NK-92 (cell line): ENCODE results near the gene PGK1.
"Not testable (repeated sequence)": the region's sequence is repeated elsewhere in the genome, so short reads cannot be mapped to it uniquely, and the experiment has no call there.

Experiments
- DNase-seq: peaks from one replicate; lab custom pipeline; 2025; ENCODE audit not compliant: unreplicated experiment; lab: John Stamatoyannopoulos, UW

Gene PGK1

DNA sequence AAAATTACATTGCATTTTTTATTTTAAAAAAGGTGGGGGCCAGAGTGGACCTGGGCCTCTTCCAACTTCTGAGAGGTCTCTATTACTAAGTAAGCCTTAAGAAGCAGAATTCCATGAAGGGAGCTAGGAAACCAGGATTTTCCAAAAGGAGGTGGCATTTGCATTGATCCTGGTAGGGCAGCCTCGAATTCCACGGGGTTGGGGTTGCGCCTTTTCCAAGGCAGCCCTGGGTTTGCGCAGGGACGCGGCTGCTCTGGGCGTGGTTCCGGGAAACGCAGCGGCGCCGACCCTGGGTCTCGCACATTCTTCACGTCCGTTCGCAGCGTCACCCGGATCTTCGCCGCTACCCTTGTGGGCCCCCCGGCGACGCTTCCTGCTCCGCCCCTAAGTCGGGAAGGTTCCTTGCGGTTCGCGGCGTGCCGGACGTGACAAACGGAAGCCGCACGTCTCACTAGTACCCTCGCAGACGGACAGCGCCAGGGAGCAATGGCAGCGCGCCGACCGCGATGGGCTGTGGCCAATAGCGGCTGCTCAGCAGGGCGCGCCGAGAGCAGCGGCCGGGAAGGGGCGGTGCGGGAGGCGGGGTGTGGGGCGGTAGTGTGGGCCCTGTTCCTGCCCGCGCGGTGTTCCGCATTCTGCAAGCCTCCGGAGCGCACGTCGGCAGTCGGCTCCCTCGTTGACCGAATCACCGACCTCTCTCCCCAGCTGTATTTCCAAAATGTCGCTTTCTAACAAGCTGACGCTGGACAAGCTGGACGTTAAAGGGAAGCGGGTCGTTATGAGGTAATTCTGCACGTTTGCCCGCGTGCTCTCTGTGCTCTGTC lies at the start of gene PGK1:
Gene PGK1 (plus strand): TSS at position 626 of the 824 bp plus-strand sequence. CDS start 93 bp downstream, at position 719.
- DNase-seq: peak; percentile 42

GRCh38 chrX:78063687-78064086 lies 40.4 kb upstream of the PGK1 start:
- DNase-seq: no peak

DNA sequence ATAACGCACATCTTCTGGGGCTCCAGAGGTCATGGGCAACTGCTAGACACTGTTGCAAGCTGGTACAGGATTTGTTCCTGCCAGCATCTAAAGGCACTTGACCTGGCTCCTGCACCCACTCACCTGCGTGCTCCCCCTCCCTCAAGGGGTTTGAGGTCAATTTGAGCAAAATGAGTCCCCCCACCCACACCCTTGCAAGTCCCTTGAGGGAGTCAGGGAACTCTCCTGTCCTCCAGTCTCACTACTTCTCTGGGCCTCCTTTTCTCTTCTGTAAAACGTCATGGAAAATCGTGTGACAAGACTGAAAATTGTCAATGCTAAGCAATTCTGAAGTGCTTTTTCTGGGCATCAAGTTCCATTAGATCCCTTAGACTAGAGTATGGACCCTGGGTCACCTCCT lies 39.9 kb upstream of the PGK1 start:
- DNase-seq: no peak

- DNase-seq: not testable (repeated sequence)
Observed at GRCh38 chrX:78064698-78065601, 39.1 kb upstream of the PGK1 start.

- DNase-seq: no peak
Observed at GRCh38 chrX:78066110-78066509, 37.9 kb upstream of the PGK1 start.

- no peak for DNase-seq
Observed at GRCh38 chrX:78071331-78071730, 32.7 kb upstream of the PGK1 start.

- DNase-seq: not testable (repeated sequence)
Observed at GRCh38 chrX:78073147-78074077, 30.6 kb upstream of the PGK1 start.

DNA sequence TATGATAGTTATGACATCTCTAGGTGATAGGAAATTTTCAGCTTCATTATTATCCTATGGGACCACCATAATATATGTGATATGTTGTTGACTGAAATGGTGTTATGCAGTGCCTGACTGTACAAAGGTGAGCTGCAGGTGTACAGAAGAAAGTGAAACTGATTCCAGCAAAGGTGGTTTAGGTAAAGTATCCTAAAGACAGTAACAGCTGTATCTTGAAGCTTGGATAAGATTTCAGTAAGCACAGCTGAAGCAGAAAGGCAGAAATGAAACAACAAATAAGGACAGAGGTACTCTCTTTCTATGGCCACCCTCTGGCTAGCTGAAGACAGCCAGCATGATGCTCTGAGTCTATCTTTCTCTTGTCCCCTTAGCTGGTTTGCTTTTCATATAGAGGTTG lies 30.0 kb upstream of the PGK1 start:
- DNase-seq: no peak

- no peak for DNase-seq
Observed at GRCh38 chrX:78075787-78076389, 28.2 kb upstream of the PGK1 start.

GRCh38 chrX:78081413-78081812 lies 22.6 kb upstream of the PGK1 start:
- DNase-seq: not testable (repeated sequence)

DNA sequence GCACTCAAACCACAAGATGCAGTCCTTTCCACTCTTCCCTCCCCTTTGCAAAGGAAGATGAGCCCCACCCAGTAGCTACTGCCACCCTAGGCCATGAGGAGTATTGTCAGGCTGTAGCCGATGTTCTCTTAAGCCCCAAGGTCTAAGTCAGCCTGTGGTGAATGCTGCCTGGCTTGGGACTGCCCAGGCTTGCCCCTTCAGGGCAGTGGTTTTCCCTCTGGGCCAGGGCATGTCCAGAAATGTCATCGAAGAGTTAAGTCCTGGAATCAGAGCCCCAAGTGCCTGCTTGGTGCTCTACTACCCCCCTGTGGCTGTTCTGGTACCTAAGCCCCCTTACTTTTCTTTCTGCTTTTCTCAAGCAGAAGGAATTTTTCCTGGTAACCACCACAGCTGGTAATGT lies 11.8 kb upstream of the PGK1 start:
- DNase-seq: no peak

DNA sequence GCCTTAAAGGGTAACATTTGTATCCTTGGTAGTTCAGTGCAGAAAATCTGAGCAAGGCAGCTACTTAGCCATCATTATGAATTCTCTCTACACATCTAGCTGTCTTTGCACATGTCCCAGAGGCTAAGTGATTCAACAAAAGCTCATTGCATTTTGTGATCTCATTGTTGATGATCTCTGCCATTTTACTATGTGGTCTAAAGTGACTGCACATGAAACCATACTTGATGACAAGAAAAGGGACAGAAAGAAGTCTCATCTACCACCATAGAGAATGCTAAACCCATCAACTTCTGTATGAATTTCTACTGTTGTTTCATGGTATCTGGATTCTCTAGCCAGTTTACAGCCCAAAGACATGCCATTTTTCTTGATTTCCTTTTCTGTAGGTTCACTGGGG lies 5.9 kb upstream of the PGK1 start:
- no peak for DNase-seq

DNA sequence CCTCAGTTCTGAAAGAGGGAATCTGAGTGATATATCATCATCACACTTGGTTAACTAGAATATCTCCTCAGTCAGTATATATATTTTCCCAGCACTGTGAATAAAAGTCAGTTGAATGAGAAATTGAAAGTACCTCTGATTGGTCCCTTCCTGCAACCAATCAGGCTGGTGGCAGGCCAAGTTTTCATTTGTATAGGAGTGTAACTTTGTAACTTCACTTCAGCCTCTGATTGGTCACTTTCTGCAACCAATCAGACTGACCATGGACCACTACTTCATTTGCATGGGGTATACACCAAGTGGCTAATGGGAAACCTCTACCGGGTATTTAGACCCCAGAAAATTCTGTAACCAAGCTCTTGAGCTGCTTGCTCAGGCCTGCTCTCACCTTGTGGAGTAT lies 2.0 kb upstream of the PGK1 start:
- no peak for DNase-seq

GRCh38 chrX:78103001-78103622 lies 936 bp upstream of the PGK1 start:
- DNase-seq: no peak

DNA sequence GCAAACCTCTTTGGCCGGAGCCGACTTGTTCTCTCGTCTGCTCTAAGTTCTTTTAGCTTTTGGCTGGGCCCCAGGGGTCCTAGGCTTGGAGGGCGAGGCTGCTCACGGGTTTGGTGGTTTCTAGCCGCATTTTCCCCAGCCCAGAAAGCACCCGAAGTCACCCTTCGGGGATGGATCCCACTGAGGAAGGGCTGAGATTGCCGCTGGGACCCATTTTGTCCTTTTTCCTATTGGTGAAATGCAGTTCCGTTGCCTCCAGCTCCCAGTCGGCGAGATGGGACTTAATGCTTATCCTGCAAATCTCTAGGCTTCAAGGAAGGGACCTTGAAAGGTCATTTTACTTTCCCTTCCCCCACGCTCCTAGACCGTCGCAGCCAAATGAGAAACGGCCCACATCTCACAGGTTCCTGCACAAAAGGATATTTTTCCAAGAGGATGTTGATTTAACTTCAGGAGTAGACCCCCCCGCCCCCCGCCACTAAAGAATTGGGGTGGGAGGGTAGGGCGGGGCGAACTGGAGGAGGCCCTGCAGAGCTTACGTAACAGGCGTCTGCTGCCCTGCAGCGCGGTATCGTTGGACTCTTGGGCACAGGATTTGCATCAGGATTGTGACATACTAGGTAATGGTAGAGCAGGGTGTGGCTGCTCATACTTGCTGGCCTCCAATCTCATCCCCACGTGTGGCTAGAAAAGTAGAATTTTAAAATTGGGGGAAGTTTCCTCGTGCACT lies 564 bp downstream of the PGK1 start:
- no peak for DNase-seq

- no peak for DNase-seq
Observed at GRCh38 chrX:78105944-78106650, 2.0 kb downstream of the PGK1 start.

DNA sequence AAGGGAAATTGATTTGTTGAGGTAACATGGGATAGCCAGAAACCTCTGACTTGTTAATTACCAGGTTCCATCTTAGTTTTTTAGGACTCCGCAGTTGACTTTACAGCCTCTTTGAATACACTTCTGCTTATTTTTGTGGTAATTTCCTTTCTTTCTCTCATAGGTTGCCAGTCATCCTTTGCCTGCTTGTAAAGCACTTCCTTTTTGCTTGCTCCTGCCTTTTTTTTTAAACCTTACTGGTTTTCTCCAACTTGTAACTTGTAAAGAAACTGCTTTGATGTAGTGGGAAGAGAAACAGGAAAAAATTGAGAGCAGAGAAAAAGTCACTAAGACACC lies 2.6 kb downstream of the PGK1 start:
- no peak for DNase-seq

- no peak for DNase-seq
Observed at GRCh38 chrX:78109458-78109857, 5.4 kb downstream of the PGK1 start.
